Measurements from ENCODE around the gene SLC22A12. TPM values are rescaled to one million over a fixed set of nuclear protein-coding genes. Genes with fewer than 3 reads are reported as not detected.
A peak's percentile ranks its signal among the peaks of the same experiment; 100 is the strongest.

SLC22A12 gene
- total RNA-seq, 1 donor from 2014 or later, result not detected

GRCh38 chr11:64563966-64564365 lies 27.1 kb upstream of the SLC22A12 start:
- DNase-seq, result no peak

GRCh38 chr11:64564419-64564818 lies 26.6 kb upstream of the SLC22A12 start:
- DNase-seq, result no peak

GRCh38 chr11:64564947-64565889 lies 25.8 kb upstream of the SLC22A12 start:
- DNase-seq, result no peak

GRCh38 chr11:64566042-64566914 lies 24.7 kb upstream of the SLC22A12 start:
- peak; percentile 80 for DNase-seq

- DNase-seq, result no peak
Measured at GRCh38 chr11:64566915-64567891, 23.8 kb upstream of the SLC22A12 start.

GRCh38 chr11:64568041-64568571 lies 22.9 kb upstream of the SLC22A12 start:
- no peak for DNase-seq

GRCh38 chr11:64568584-64569140 lies 22.4 kb upstream of the SLC22A12 start:
- no peak for DNase-seq

- DNase-seq, result no peak
Measured at GRCh38 chr11:64569300-64569970, 21.6 kb upstream of the SLC22A12 start.

GRCh38 chr11:64570341-64570740 lies 20.7 kb upstream of the SLC22A12 start:
- no peak for DNase-seq

GRCh38 chr11:64571050-64571409 lies 20.0 kb upstream of the SLC22A12 start:
- no peak for DNase-seq

GRCh38 chr11:64571410-64572091 lies 19.5 kb upstream of the SLC22A12 start:
- DNase-seq, result peak; percentile 50

- no peak for DNase-seq
Measured at GRCh38 chr11:64572143-64572542, 18.9 kb upstream of the SLC22A12 start.

GRCh38 chr11:64577202-64577601 lies 13.8 kb upstream of the SLC22A12 start:
- no peak for DNase-seq

- DNase-seq, result peak; percentile 72
Measured at GRCh38 chr11:64580412-64580811, 10.6 kb upstream of the SLC22A12 start.

GRCh38 chr11:64581057-64581523 lies 9.9 kb upstream of the SLC22A12 start:
- DNase-seq, result no peak

- no peak for DNase-seq
Measured at GRCh38 chr11:64582885-64583284, 8.1 kb upstream of the SLC22A12 start.

GRCh38 chr11:64583296-64584262 lies 7.4 kb upstream of the SLC22A12 start:
- DNase-seq, result no peak

GRCh38 chr11:64585150-64585549 lies 5.9 kb upstream of the SLC22A12 start:
- DNase-seq, result no peak

- DNase-seq, result no peak
Measured at GRCh38 chr11:64586366-64586765, 4.7 kb upstream of the SLC22A12 start.

All from tongue (tissue), 2 donors.